Stimulated activated CD8-positive, alpha-beta memory T cell treated with anti-CD3 and anti-CD28 coated beads, Interleukin-7, amount 100 ng/mL, for 48 hours (primary cell): Measurements from ENCODE around the gene CRNN.

Experiments
- DNase-seq, 2 donors: peaks; one replicate each; pipeline ENCODE4 v3.0.0-alpha.2; 2020; ENCODE audit warnings: low read depth in 1 of 2; ENCODE audit errors: extremely low read depth in 1 of 2

CRNN gene

DNA sequence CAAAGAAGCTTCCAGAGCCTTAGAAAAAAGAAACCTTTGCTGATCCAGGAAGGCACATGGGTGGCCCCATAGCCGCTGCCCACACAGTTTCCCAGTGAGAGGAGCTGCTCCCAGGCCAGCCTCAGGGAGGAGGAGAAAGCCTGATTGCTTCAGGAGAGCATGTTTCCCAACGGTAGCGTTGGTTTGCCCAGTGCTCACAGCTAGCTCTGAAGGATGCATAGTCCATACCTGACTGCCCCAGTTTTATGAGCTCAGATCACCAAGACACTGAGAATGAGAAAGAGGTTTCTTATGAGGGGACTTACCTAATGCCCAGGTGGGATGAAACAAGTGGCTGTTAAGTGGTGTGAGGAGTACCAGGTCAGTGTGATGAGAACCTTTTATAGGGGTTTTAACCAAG lies at the start of gene CRNN:
TSS of gene CRNN (minus strand) at position 355 of the 400 bp plus-strand sequence. CDS start 2,030 bp downstream, outside the sequence.
- no peak for DNase-seq

DNA sequence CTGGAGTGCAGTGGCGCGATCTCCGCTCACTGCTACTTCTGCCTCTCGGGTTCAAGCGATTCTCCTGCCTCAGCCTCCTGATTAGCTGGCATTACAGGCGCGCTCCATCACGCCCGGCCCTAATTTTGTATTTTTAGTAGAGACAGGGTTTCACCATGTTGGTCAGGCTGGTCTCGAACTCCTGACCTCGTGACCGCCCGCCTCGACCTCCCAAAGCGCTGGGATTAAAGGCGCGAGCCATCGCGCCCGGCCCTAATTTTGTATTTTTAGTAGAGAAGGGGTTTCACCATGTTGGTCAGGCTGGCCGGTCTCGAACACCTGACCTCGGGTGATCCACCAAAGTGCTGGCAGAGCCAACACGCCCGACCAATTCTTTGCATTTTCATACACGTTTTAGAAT lies 48.6 kb upstream of the CRNN start:
- DNase-seq: no peak

- peak in 1 of 2 donors; percentile 35 for DNase-seq
Observed at GRCh38 chr1:152461544-152461943, 47.5 kb upstream of the CRNN start.

DNA sequence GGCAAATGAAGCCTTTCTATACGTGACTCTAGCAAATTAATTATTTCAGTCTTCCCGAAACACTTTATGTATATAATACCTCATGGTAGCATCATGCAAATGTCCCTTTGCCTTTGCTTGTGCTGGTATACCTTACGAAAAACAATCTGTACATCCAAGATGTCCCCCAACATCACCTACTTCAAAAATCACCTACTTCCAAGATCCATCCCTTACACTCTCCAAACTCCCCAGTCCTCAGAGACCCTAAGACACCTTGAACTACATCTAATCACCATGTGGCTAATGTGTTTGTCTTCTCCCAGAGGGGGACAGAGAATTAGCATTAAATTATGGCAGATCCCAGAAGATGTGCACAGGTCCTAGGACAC lies 46.5 kb upstream of the CRNN start:
- DNase-seq: no peak

- DNase-seq: peak; percentile 41 to 62
Observed at GRCh38 chr1:152459596-152460528, 45.8 kb upstream of the CRNN start.

DNA sequence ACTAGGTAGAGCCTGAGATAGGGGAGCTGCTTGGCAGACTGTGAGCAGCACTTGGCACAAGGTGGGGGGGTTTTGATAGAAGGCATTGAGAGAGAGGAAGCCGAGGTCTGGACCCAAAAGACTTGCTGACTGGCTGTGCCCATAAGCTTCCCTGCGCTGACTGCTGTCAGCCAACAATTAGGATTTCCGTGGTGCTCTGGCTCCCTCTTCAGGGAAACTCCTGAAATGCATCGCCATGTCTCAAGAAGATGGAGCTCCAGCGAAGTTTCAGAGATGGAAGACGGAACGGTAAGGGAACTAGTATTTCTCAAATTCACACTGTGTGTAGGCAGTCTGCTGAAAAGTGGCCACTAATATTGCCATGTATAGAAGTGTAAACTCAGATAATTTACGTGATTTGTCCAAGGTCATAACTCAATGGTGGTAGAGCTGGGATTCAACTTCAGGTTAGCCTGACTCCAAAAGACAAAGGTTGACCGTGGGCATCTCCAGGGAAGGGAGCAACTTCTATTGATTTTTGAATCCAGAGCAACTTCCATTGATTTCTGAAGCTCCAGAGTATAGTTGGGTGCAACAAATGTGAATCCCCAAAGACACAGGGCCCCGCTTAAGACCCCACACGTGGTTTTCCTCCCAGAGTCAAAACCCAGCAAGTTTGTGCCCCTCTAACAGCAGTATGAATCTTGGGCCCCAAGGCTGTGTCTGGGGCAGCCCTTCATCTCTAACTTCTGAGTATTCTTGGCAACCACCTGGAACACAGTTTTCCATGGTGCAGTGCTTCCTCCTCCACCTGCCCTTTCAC lies 44.5 kb upstream of the CRNN start:
- DNase-seq: peak; percentile 47 to 48

GRCh38 chr1:152457561-152457960 lies 43.5 kb upstream of the CRNN start:
- no peak for DNase-seq

DNA sequence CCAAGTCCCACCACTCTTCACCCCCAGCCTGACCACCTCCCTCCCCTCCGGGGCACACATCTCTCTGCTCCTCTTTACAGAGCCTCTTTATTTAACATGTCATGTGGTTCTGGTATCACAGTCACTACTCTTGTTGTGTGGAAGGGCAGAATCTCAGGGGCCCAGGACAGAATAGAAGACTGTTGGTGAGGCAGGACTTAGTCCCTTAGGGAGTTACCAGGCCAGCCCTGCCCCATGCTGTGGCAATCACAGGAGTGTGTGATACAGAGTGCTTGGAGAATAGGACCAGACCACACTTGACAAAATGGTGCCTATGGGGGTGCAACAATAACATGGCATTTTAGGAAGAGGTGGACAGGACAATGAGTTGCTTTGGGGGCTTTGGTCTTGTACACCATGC lies 43.0 kb upstream of the CRNN start:
- DNase-seq: no peak

- no peak for DNase-seq
Observed at GRCh38 chr1:152451254-152451653, 37.2 kb upstream of the CRNN start.

- DNase-seq: no peak
Observed at GRCh38 chr1:152449661-152450060, 35.6 kb upstream of the CRNN start.

DNA sequence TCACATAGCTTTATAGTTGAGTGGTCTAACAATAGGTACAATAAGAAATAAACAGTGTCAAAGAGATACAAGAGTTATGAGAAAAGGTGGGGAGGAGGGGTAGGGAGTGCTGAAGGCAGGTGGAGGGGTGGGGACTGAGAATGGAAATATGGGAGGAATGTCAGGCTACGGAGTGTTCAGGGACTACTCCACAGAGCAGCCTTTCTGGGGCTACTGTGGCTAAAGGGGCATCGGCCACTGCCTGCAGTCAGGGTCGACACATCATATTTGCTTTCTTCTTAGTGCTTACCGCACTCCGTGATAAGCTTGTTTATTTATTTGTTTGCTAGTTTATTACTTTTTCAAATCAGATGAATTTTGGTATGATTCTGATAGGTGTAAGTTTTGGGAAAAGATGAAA lies 34.4 kb upstream of the CRNN start:
- no peak for DNase-seq

GRCh38 chr1:152448095-152448494 lies 34.0 kb upstream of the CRNN start:
- DNase-seq: no peak

- no peak for DNase-seq
Observed at GRCh38 chr1:152447484-152447883, 33.4 kb upstream of the CRNN start.

DNA sequence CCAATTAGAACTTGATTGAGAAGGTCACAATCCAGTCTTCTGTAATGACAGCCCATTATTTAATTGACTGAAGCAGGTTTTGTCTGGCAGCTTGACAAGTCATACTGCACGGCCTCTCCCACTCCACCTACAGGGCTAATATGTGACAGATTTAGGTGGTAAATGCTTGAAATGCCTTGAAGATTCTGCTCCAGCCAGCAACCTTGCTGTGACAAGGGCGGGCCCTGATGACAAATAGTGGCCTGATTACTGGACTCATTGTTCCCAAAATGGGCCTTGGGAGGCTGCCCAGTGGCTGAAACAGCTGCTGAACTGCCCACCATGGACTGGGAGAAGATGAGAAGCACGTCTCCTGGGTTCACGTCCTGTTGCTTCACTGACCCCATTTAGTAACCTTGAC lies 30.0 kb upstream of the CRNN start:
- no peak for DNase-seq

GRCh38 chr1:152442765-152443164 lies 28.7 kb upstream of the CRNN start:
- no peak for DNase-seq

- DNase-seq: no peak
Observed at GRCh38 chr1:152442301-152442700, 28.2 kb upstream of the CRNN start.

- DNase-seq: no peak
Observed at GRCh38 chr1:152441756-152442155, 27.7 kb upstream of the CRNN start.

- DNase-seq: peak; percentile 42 to 43
Observed at GRCh38 chr1:152440635-152441471, 26.8 kb upstream of the CRNN start.

DNA sequence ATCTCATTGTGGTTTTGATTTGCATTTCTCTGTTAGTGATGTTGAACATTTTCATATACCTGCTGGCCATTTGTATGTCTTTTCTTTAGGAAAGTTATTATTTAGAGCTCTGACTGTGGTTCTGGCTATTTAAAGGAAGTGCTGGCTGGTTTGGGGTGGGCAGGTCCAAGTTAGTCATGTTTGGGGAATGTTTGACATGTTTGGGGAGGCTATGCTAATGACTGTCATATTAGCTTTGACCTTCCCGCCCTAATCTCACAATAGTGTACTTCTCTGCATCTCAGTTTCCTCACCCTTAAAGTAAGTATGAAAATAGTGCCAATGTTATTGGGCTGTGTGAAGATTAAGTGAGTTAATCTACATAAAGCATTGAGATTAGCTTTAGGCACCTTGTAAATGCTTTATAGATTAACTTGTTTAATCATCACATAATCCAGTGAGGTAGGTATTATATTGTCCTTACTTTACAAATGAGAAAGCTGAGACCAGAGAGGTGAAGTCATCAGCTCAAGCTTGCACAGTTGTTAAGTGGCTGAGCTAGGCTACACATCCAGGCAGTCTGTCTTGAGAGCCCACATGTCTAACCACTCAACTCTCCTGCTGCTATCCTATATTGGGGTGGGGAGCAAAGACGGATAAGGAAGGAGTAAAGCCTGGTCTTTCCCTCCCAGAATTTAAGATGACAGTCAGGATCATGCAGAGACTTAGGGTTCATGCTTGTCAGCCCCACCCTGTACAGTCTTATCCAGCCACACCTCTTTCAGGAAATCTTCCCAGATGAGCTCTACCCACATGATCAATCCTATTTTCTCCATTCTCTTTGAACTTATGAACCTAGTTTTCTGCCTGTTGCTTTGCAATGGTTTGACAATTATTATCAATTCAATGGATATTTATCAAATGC lies 22.8 kb upstream of the CRNN start:
- DNase-seq: no peak

DNA sequence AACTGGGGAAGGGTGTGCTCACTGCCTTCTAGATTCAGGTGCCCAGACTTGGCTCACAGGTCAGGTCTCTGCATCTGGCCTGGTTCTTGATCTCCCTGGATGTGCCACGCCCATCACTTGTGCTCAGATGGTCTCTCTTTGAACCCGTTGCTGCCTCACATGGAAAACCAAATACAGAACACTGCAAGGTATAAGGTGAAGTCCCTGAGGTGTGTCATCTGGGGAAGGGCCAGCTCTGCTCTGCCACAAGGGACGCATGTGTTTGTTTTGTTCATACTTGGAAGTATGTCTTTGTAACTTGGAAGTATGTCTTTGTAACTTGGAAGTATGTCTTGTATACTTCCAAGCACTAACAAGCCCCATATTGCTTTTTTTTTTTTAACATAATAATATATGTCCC lies 13.4 kb upstream of the CRNN start:
- DNase-seq: no peak
